ENCODE measurements around the gene SIAH3. TPM values are rescaled to one million over a fixed set of nuclear protein-coding genes. Genes with fewer than 3 reads are reported as not detected.
"Not testable (repeated sequence)": the region's sequence is repeated elsewhere in the genome, so short reads cannot be mapped to it uniquely, and the experiment has no call there.

SIAH3 gene
- total and polyA plus RNA-seq, 2 experiments from 2014 or later: 0.13 to 0.17 TPM

DNA sequence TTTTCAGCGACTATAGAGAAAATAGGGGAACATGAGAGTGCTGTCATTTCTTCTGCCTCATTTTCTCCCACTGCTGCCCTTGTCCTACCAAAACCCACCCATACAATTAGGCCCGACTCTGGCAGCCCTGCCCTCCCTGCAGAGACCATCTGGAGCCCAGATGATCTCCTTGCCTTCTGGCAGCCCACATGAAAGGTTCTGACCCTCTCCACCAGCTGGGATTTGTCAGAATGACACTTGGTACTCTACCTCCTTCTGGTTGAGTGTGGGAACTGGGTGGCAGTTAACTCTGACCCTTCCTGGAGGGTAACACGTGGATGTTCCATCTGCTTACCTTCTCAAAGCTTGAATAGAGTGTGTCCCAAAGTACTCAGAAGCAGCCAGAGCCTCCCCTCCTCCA is 21.0 kb upstream of the SIAH3 start (continued):
- TF ChIP-seq, protein P1, sequence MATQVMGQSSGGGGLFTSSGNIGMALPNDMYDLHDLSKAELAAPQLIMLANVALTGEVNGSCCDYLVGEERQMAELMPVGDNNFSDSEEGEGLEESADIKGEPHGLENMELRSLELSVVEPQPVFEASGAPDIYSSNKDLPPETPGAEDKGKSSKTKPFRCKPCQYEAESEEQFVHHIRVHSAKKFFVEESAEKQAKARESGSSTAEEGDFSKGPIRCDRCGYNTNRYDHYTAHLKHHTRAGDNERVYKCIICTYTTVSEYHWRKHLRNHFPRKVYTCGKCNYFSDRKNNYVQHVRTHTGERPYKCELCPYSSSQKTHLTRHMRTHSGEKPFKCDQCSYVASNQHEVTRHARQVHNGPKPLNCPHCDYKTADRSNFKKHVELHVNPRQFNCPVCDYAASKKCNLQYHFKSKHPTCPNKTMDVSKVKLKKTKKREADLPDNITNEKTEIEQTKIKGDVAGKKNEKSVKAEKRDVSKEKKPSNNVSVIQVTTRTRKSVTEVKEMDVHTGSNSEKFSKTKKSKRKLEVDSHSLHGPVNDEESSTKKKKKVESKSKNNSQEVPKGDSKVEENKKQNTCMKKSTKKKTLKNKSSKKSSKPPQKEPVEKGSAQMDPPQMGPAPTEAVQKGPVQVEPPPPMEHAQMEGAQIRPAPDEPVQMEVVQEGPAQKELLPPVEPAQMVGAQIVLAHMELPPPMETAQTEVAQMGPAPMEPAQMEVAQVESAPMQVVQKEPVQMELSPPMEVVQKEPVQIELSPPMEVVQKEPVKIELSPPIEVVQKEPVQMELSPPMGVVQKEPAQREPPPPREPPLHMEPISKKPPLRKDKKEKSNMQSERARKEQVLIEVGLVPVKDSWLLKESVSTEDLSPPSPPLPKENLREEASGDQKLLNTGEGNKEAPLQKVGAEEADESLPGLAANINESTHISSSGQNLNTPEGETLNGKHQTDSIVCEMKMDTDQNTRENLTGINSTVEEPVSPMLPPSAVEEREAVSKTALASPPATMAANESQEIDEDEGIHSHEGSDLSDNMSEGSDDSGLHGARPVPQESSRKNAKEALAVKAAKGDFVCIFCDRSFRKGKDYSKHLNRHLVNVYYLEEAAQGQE (IDR thresholded peaks at IDR 0.05; ENCODE audit: unreplicated experiment): no peak
- no peak for TF ChIP-seq JUNB (IDR thresholded peaks at IDR 0.05; ENCODE audit: unreplicated experiment)

DNA sequence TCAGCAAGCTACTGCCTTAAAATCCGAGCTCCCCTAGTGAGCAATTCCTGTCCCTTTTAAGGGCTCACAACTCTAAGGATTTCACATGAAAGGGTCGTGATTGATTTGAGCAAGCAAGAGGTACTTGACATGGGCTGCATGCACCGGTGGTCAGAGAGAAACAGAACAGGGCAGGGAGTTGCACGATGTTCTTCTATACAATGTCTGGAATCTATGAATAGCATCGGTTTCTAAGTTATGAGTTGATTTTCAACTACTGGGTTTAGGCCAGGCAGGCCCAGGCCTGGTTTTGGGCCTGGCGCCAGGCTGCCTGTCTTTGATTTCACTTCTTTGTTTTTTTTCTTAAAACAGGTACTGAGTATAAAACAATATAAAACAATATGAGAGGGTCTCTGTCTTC is 19.6 kb upstream of the SIAH3 start:
- not testable (repeated sequence) for H3F3A ChIP-seq (replicated peaks; ENCODE audit: low read depth); H3K27ac Mint-ChIP-seq

DNA sequence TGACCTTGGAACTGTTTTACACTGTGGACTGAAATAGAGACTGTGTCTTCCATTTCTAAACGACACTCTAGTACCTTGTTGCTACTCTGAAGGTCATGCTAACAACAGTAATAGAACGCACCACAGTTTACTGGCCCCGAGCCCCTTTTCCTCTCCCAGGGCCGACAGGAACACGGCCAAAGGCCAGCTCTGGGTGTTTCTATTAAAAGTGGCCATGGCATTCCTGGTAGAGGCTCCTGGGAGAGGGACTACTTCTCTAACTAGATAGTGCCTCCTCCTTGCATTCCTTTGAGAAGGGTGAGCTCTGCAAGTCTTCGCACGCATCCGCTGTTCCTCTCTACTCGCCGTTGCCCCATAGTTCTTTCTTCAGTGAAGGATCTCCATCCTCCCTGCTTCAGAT is 18.7 kb upstream of the SIAH3 start:
- no peak overlapping the region for H3K4me3 Mint-ChIP-seq
- H3K4me2 ChIP-seq: no peak overlapping the region
- H3K27ac ChIP-seq (ENCODE audit: low read depth): no peak overlapping the region
- peaks cover 14% of the 10 kb centered on the region for H3K27me3 ChIP-seq (ENCODE audit: insufficient read depth)
- DNase-seq (ENCODE audit: low spot score): no peak
- H3K4me3 ChIP-seq: no peak overlapping the region
- H3K9me2 ChIP-seq (ENCODE audit: insufficient read depth): no peaks in the 10 kb centered on the region
- no peak overlapping the region for H3K27ac Mint-ChIP-seq
- H4K20me1 ChIP-seq (replicated peaks; ENCODE audit: insufficient read depth): no peaks in the 10 kb centered on the region
- H3K79me2 ChIP-seq (replicated peaks; ENCODE audit: insufficient read depth): no peaks in the 10 kb centered on the region
- no peaks in the 10 kb centered on the region for H3K36me3 Mint-ChIP-seq (ENCODE audit: low read depth)
- no peak for ATAC-seq
- peaks cover 18% of the 10 kb centered on the region for H3K27me3 Mint-ChIP-seq (ENCODE audit: insufficient read depth, low read depth, poor library complexity)
- no peaks in the 10 kb centered on the region for H3K36me3 ChIP-seq (ENCODE audit: insufficient read depth)
- H3K4me1 ChIP-seq (ENCODE audit: insufficient read depth): no peaks in the 10 kb centered on the region; the same call in 1 of the 2 replicates
- TF ChIP-seq, protein P1 (IDR thresholded peaks at IDR 0.05; ENCODE audit: unreplicated experiment): no peak
- TF ChIP-seq JUNB (IDR thresholded peaks at IDR 0.05; ENCODE audit: unreplicated experiment) (no peak), ETS1 (IDR thresholded peaks at IDR 0.05) (no peak), EZH2 (IDR thresholded peaks at IDR 0.05; ENCODE audit: low read depth, unreplicated experiment) (no peak)
- peaks cover 2% of the 10 kb centered on the region; the same call in 1 of the 3 replicates for H3K9me3 Mint-ChIP-seq
- peaks cover 8% of the 10 kb centered on the region for H3K4me1 Mint-ChIP-seq
- no peaks in the 10 kb centered on the region for H3F3A ChIP-seq (replicated peaks; ENCODE audit: low read depth)
- H2AFZ ChIP-seq: no peak overlapping the region

More for the DNA sequence above, 19.6 kb upstream of the SIAH3 start:
- not testable (repeated sequence) for ATAC-seq; H4K20me1 ChIP-seq (replicated peaks; ENCODE audit: insufficient read depth); DNase-seq (ENCODE audit: low spot score); H3K9me2 ChIP-seq (ENCODE audit: insufficient read depth); H3K4me1 ChIP-seq (ENCODE audit: insufficient read depth); H3K4me2 ChIP-seq; H3K36me3 ChIP-seq (ENCODE audit: insufficient read depth); H3K4me3 Mint-ChIP-seq; H3K79me2 ChIP-seq (replicated peaks; ENCODE audit: insufficient read depth); H3K4me3 ChIP-seq; H3K4me1 Mint-ChIP-seq; H3K9me3 Mint-ChIP-seq; H2AFZ ChIP-seq; H3K36me3 Mint-ChIP-seq (ENCODE audit: low read depth); H3K27ac ChIP-seq (ENCODE audit: low read depth)
- H3K27me3 ChIP-seq (ENCODE audit: insufficient read depth): peaks cover 14% of the 10 kb centered on the region
- peaks cover 18% of the 10 kb centered on the region for H3K27me3 Mint-ChIP-seq (ENCODE audit: insufficient read depth, low read depth, poor library complexity)

Data from GM23338 (cell line).